Stimulated activated CD8-positive, alpha-beta memory T cell treated with anti-CD3 and anti-CD28 coated beads, Interleukin-2, amount 100 ng/mL, for 48 hours (primary cell): Measurements from ENCODE around the gene PATE1.

Experiments
- DNase-seq, 2 donors: peaks; one replicate each; pipeline ENCODE4 v3.0.0-alpha.2; 2020; ENCODE audit warnings: low read depth in 2 of 2

Gene PATE1

DNA sequence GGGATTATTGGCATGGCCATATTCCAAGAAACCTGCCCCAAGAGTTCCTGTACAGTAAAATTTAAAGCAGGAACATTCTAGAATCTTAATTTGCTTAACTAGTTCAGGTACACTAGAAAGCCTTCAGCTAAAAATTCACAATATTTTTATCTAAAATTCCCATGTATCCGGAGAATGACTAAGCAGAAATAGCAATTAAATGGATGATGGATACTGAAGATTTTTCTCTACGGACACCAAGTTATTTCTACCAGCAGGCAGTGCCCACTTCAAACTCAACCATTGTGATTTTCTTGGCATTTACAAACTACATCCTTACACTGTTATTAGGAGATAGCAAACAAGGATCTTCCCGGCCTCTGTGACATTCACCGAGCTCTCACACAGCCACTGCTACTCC lies 44.7 kb downstream of the PATE1 start:
- DNase-seq: no peak

DNA sequence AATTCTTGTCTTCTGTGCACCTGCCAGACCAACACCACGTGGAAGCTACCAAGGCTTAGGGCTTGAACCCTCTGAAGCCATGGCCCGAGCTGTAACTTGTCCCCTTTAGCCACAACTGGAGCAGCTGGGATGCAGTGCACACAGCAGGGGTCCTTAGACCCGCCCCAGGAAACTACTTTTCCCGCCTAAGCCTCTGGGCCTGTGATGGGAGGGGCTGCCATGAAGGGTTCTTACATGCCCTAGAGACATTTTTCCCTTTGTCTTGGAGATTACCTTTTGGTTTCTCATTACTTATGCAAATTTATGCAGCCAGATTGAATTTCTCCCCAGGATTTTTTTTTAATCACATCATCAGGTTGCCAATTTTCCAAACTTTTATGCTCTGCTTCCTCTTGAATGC lies 51.6 kb downstream of the PATE1 start:
- no peak for DNase-seq
